ENCODE measurements around the gene PXDC1.
"Not testable (repeated sequence)": the region's sequence is repeated elsewhere in the genome, so short reads cannot be mapped to it uniquely, and the experiment has no call there.

Gene PXDC1

DNA sequence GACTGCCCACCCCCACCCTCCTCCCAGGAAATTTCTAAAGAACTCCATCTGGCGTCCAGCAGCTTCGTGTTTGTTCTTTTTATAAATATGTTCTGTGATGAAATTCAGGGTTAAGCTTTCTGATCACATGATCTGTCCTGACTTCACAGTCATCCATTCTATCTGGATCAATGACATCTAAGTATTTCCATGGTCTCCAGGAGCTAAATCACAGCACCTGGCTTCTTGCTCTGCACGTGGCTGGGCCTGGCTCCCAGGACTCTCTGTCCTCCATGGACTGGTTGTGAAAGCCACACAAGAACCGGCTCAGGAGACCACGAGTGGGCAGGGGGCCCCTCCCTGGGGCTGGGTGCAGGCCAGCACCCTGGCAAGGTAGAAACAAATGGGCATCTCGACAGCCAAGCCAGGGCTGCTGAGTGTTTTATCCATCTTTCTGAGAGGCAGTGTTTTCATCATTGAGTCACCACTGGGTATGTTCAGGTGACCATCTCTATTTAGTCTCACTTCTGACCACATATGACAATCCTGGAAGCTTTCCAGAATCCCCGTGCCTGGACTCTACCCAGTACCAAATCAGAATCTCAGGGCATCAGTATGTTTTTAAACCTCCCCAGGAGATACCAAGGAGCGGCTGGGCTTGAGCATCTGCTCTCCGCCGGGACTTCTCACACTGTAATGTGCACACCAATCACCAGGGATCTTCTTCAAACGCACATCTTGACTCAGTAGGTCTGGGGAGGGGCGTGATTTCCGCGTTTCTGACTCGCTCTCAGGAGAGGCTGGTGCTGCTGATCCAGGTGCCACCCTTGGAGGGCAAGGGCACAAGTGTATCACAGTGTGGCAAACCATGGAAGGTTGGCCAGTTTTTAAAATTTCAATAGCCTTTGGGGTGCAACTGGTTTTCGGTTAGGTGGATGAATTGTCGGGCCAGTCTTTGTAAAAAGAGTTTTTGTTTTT, 31.6 kb upstream of the PXDC1 start:
- no peak for DNase-seq

DNA sequence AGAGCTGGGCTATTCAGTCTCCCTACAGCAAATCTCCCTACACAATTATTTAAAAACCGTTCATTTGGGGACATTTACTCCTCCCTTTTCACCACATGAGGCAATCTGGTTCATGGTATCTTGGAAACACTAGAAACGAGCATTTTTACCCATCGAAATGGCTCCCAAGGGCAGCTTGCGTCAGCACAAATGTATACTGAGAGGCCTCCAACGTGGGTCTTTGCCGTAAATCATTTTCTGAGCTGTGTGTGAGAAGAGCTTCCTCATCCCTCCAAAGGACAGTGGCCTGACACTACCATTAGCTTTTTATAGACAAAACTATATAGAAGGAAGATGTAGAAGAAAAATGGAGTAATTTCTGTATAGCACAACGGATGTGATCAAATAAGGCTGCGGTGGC, 30.0 kb upstream of the PXDC1 start:
- DNase-seq, result no peak

DNA sequence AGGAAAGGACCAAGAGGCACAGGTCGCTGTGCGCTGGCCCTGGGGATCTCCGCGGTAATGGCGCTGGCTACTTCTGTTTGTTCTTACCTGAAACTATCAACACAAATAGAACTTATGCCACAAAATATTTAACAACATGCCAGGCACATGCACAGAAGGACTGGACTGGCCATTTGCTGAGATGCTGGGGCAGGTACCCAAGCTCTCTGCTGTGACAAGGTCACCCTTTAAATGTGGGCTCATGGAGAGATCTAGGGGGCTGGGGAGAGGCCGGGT, 28.0 kb upstream of the PXDC1 start:
- no peak for DNase-seq

DNA sequence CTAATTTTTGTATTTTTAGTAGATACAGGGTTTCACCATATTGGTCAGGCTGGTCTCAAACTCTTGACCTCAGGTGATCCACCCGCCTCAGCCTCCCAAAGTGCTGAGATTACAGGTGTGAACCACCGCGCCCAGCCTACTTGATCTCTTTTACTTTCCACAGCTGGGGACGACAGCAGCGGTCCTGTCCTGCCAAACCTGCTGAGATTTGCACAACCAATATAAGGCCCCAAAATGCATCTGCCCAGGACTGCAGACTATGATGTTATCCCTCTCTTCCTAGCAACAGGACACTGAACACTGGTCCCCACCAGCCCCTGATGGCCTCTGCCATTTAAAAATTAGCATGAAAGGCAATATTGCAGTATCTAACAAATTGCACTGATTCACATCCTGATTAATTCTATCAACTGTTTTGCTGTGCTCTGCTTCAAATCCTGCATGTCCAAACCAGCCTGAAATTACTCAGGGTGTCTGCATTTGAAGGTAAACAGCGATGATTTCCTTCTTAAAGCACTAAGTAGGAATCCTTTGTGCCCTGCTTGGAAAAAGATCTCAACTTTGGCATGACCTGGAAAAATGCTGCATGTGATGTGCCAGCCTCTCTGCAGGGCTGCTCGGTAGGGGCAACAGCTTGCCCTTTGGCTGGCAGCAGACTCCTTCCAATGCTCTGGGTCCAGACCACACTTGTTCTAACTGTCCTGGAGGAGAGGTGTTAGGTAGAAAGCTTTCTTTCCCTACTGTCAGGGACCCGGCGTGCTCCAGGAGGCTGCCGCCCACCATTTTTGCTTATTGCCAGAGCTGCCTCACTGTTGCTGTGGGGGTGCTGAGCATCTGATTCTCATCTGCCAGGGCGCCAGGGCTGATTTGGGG, 27.4 kb upstream of the PXDC1 start:
- DNase-seq, result no peak

DNA sequence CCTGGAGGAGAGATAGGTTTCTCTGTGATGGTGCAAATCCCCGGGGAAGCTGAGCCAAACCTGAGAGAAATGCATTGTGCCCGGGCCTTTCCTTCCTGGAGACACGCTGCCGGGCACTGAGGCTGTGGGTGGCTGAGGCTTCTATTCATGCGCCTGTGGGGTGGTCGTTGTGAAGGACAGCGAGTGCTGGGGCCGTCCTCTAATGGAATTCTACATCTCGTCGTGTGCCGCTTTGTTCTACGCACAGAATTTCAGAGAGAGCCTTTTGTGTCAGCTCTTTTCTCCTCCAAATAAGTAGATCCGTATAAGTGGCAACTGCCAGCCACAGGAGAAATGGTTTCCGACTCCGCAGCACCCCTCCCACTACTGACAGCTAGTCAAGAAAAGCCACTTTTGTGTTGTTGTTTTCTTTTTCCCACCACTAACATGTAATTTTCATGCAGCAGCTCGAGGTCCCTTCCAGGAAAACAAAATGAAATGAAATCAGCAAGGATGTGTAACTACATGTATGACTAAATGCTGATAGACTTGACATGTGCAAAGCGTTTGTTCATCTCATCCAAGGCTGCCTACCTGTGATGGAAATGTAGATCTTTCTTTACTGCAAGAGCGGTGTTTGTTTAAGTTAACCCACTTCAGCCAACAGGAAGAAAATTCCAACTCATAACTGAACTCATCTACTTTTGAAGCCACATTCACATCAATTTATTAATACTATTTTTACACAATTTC, 26.4 kb upstream of the PXDC1 start:
- no peak for DNase-seq

DNA sequence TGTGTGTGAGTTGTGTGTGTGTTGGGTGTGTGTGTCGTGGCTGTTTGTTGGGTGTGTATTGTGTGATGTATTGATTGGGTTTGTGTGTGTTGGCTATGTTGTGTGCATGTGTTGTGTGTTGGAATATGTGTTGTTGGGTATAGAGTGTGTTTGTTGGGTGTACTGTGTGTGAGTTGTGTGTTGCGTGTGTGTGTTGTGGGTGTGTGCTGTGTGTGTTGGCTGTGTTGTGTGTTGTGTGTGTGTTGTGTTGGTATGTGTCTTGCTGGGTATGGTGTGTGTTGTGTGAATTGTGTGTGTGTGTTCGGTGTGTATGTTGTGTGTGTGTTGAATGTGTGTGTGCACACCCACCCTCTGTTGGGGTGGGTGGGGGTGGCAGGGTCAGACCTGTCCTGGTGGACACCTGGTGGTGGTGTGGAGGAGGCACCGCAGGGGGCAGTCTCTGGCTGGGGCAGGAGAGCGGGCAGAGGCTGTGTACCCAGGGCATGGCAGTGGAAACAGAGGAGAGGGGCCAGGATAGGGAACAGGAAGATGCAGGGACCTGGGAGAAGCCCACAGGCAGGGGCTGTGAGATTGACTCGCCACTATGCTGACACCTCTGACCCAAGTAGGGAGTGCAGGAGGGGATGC, 25.5 kb upstream of the PXDC1 start:
- no peak for DNase-seq

DNA sequence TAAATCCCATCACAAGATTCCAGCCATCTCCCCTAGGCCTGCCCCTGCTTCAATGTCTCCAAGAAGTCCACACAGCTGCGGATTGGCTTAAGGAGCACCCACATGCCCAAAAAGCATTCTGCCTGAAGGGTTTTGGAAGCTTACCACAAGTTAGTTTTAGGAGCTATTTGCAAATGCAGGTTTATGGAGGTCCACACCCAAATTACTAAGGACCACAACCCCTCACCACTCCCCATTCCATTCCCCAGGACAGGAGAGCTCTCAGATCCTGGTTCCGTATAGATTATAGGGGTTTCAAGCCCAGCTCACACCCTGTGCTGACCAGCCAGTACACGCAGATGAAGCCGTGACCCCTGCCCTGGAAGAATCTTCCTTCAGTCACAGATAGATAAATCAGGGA, 24.3 kb upstream of the PXDC1 start:
- DNase-seq, result no peak

DNA sequence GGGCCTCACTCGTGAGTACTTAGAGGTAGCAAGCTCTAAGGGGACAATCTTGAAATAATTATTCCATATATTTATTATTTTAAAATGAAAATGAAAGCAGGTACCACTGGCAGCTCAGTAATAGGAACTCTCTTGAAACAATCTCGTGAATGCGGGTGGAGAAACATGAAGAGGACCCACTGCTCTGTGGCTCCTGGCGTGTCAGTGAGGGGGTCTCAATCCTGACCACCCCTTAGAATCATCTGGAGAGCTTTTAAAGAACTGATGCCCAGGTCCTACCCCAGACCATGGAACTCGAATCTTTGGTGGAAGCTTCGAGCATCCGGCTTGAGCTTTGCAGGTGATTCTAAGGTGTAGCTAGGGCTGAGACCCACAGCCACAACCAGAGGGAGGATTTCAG, 23.9 kb upstream of the PXDC1 start:
- no peak for DNase-seq

DNA sequence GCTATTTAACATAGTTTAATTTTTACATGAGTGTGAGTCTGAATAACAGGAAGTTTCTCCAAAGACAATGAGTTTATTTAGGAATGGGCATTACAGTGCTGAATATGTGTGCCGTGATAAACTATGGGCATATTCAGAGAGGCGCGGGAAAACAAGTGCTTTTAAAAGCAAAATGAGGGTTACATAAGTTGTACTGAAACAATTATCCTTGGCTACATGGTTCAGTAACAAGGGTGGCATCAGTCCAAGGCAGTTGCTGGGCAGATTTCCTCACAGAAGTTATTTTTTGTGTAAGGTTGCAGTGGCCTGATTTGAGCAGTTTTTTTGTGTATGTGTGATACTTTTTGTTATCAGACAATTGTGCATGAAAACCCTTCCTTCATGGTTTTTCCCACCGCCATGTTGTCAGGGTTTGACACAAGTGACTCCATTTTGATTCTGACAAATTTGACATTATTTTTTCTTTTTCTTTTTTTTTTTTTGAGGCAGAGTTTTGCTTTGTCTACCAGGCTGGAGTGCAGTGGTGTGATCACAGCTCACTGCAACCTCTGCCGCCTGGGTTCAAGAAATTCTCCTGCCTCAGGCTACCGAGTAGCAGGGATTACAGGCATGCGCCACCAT, 22.3 kb upstream of the PXDC1 start:
- no peak for DNase-seq

DNA sequence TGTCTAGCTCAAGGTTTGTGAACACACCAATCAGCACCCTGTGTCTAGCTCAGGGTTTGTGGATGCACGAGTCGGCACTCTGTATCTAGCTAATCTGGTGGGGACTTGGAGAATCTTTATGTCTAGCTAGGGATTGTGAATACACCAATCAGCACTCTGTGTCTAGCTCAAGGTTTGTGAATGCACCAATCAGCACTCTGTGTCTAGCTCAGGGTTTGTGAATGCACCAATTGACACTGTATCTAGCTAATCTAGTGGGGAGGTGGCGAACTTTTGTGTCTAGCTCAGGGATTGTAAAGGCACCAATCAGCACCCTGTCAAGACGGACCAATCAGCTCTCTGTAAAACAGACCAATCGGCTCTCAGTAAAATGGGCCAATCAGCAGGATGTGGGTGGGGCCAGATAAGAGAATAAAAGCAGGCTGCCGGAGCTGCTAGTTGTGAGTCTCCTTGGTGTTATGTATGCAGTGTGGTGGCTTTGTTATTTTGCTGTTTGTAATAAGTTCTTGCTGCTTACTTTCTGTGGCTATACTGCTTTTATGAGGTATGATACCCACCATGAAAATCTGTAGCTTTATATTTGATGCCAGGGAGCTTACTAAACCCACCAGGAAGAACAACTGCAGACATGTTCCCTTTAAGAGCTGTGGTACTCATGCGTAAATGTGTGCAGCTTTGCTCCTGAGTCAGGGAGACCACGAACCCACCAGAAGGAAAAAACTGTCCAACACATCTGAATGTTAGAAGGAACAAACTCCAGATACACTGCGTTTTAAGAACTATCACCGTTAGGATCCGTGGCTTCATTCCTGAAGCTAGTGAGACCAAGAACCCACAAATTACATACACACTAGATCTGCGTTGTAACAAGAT, 20.9 kb upstream of the PXDC1 start:
- DNase-seq, result not testable (repeated sequence)

DNA sequence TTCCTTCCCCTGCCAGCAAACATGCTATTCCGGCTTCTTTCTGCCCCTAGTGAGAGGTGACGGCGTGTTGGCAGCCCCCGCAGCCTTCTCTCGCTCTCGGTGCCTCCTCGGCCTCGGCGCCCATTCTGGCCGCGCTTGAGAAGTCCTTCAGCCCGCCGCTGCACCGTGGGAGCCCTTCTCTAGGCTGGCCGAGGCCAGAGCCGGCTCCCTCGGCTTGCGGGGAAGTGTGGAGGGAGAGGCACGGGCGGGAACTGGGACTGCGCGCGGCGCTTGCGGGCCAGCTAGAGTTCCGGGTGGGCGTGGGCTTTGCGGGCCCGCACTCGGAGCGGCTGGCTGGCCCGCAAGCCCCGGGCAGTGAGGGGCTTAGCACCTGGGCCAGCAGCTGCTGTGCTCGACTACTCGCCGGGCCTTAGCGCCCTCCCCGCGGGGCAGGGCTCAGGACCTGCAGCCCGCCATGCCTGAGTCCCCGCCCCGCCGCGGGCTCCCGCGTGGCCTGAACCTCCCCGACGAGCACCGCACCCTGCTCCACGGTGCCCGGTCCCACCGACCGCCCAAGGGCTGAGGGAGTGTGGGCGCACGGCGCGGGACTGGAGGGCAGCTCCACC, 20.0 kb upstream of the PXDC1 start:
- no peak for DNase-seq

DNA sequence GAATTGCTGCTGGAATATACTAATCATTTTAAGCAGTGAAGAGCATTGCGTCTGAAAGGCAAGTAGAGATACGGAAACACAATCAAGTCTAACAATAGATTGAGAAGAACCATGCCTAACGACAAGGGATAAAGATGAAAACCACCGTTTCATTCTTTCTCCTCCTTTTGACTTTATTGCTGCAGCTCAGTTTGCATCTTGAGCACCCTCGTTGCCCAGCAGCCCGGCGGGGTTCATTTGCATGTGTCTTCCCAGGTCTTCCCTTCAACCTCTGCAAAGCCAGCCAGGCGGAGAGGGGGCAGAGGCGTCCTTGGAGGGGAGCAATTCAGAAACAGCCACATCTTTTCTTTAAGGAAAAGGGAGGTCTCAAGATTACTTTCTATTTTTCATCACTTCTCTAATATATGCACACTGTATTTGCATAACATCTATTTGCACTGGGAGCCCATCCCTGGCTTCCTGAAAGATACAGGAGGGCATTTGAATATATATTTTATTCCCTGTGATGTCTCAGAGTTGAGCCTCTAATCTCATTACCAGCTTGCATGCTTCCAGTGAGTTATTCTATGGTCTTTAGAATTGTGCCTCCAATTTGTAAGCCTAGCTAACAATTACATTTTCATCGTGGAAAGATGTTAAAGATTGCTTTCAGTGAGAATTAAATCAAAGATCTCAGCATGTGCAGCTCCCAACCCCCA, 18.7 kb upstream of the PXDC1 start:
- DNase-seq, result no peak

DNA sequence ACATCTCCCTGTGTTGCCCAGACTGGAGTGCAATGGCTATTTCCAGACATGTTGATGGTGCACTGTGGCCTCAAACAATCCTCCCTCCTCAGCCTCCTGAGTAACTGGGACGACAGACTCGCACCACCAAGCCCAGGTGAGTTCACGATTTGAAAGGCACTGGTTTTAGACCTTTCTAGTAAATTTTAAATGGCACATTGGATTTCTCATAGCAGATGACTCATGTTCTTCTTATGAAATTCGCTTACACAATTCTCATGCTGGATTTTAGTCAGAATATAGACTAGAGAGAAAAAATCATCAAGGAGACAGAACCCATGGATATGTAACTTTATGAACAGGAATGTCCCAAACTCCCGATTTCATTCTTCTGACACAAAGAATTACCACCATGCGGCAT, 18.1 kb upstream of the PXDC1 start:
- DNase-seq, result peak; percentile 41

DNA sequence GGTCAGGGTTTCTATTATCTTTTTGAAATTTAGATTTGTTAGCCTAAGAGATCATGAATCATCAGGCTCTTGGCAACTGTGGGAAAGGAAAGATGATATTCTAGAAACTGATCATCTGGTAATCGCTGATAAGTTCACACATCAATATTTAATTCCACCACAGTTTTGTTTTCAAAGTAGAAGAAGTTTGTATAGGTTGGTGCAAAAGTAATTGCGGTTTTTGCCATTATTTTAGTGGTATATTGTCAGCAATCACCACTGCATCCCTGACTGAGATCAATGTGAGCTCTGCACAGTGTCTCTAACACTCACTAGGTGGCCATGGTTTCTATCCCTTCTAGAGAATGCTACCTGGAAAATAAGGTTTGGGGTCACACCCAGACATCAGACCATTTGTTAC, 17.0 kb upstream of the PXDC1 start:
- no peak for DNase-seq

DNA sequence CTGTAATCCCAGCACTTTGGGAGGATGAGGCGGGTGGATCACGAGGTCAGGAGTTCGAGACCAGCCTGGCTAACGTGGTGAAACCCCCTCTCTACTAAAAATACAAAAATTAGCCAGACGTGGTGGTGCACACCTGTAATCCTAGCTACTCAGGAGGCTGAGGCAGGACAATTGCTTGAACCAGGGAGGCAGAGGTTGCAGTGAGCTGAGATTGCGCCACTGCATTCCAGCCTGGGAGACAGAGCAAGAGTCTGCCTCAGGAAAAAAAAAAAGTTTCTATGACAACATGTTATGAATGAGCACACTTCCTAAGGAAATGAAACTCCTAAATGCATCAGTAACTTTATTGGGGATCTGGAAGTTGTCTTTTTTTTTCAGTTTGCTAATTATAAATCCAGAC, 16.0 kb upstream of the PXDC1 start:
- peak; percentile 57 for DNase-seq

DNA sequence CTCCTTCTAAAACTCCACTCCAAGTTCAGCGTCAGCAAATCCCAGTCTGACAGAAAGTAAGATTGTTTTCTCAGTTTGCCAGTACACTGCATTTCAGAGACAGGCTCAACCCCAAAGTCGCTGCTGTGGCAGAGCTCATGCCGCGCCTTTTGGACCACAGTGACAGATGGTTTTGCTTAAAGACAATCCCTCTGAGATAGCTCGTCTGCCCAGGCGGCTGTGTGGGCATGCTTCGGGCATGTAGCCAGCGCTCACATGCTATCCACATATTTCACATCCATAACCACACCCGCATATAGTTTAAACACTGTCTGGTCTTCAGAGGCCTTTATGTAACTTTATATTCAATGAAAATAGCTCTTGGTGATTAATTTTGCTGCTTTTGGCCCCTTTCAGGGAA, 14.7 kb upstream of the PXDC1 start:
- DNase-seq, result peak; percentile 60

DNA sequence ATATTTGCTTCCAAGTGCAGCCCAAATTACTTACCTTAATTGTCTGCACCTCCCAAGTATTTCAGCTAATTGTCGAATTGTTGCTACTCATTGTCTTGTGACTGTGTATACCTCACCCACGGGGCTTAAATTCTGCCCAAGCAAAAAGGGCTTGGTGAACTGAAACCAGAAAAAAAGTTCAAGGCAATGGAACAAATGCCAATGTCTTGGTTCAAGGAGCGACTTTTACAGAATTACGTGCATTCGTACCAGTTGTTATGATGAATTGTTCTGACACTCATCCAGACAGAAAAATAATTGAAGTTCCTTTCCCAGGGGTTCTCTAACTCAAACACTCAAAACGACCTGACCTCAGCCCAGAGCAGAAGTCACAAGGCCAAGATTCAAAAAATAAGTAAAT, 13.9 kb upstream of the PXDC1 start:
- DNase-seq, result no peak

DNA sequence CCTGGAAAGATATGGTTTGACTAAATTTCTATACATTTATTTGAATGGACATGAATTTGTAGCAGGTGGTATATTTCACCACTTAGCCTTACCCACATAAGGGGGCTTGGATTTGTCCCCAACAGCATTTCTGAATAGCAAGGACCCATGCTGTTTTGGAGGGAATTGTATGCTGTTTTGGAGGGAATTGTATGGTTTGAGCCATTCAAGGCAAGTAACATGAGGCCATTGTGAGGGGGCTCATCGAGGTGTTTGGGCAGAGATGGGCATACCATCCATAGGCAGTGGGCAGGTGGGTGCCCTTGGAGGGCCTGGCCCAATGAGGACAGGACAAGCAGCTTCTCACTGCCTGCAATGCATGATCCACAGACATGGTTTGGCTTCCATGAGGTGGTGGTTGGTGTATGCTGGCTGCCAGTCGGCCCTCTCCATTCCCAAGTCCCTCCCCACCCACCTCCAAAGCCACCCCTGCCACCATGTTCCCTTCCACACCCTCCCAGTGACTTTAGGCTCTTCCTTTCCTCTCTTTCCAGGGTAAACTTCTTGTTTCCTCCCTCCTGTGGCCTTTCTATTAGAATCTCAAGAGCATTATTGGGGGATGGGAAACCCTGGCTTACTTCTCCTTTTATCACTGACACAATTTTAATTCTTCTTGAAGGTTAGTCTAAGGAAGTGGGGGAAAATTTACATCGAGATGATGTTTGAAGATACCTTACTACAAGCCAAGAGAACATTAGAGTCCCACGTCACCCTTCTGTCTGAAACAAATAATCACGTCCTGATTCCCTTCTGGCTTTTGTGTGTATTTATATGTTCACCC, 13.2 kb upstream of the PXDC1 start:
- no peak for DNase-seq

DNA sequence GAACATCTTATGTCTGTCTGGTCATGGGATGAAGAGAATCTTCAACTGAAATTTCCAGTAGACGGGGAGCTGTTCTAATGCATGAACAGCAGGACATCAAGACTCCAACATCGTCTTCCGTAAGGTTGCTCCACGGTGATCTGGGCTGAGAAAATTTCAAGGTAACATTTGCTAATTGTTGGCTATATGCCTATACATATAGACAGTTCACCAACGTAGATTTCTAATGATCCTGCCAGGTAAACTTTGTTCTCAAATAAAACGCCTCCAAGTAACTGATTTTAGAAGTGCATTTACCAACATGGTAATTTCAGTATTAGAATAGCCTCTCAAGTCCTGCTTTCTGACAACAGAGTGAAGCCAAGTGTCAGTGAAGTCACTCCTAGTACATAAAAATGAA, 11.3 kb upstream of the PXDC1 start:
- DNase-seq, result no peak

DNA sequence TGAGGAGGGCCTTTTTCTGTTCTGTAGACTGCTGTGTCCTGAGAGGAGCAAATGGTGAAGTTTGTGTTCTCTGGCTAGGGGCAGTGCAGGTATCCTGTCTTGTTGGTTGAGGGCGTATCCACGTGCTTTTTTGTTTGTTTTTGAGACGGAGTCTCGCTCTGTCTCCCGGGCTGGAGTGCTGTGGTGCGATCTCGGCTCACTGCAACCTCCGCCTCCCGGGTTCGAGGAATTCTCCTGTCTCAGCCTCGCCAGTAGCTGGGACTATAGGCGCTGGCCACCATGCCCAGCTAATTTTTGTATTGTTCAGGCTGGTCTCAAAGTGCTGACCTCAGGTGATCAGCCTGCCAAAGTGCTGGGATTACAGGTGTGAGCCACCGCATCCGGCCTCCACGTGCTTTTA, 10.8 kb upstream of the PXDC1 start:
- DNase-seq, result no peak

Measured in EL (cell line).